ENCODE measurements around the gene YWHAG. TPM values are rescaled to one million over a fixed set of nuclear protein-coding genes. Genes with fewer than 3 reads are reported as not detected.
"Not testable (repeated sequence)": the region's sequence is repeated elsewhere in the genome, so short reads cannot be mapped to it uniquely, and the experiment has no call there.

The YWHAG gene
- total RNA-seq, 2 experiments from 2014 or later = 127 TPM

DNA sequence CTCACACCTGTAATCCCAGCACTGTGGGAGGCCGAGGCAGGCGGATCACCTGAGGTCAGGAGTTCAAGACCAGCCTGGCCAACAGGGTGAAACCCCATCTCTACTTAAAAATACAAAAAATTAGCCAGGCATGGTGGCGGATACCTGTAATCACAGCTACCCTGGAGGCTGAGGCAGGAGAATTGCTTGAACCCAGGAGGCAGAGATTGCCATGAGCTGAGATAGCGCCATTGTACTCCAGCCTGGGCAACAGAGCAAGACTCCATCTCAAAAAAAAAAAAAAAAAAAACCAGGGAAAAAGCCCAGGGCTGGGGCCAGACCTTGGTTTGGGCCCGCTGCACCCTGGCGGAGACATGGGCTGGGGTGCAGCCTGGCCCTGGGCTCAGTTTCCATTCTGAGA, 47.0 kb downstream of the YWHAG start:
- H3K36me3 Mint-ChIP-seq; H3K9me3 Mint-ChIP-seq; DNase-seq; intact Hi-C loops (cut with micrococcal nuclease); H3K27ac Mint-ChIP-seq; H3K4me3 Mint-ChIP-seq; H3K27me3 Mint-ChIP-seq; H3K4me1 Mint-ChIP-seq (ENCODE audit: low read depth): not testable (repeated sequence)
- ChIA-PET POLR2A (interaction anchor here (1.1 kb wide), 1 partner anchor 20 kb away, joined by 4 read pairs; no protein-coding TSS in a partner anchor), CTCF (interaction anchor here (0.6 to 11.5 kb wide), 5 partner anchors 20 to 1347 kb away, joined by 3 to 152 read pairs (median 5); no protein-coding TSS in a partner anchor)

DNA sequence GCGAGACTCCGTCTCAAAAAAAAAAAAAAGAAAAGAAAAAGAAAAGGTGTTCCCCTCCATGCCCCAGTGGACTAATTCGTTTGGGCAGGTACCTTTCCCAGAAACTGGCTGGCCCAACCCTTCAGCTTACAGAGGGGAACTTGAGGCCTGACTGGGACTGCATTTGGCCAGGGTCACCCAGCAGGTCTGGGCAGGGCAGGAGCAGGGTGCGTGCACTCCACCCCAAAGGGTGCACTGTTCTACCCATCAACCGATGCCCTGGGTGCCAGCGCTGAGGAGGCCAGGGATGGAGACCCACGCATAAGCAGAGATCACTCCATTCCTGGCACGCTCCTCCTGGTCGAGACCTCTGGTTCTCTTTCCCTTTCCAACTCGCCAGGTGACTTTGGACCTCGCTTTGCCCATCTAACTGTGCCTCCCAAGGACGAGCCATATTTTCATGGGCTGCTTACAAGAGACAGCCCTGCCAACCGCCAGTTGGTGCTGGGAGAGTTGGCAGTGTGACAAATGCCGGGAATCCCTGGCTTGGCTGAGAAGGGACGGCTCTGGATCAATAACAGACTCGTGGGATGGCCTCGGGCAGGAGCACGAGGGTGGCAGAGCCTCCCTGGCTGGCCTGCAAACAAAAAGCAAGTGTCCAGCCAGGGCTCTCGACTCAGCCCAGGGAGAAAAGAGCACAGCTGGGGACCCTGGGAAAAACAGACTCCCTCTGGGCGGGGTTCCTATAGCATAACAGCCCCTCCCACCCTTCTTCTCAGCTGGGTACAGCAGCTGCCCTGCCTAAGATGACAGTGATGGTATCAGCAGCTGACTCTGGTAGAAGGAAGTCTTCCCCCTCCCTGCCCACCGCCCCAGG, 48.5 kb downstream of the YWHAG start:
- H3K9me3 Mint-ChIP-seq = no peaks in the 10 kb centered on the region
- intact Hi-C loops (cut with micrococcal nuclease) = no loop called here
- no peak overlapping the region for H3K27ac Mint-ChIP-seq
- ChIA-PET POLR2A (no interaction called here), CTCF (interaction anchor here (1.3 to 11.5 kb wide), 3 partner anchors 8 to 133 kb away, joined by 4 to 152 read pairs (median 43); no protein-coding TSS in a partner anchor)
- H3K27me3 Mint-ChIP-seq = no peaks in the 10 kb centered on the region
- peaks cover 4% of the 10 kb centered on the region for H3K4me1 Mint-ChIP-seq (ENCODE audit: low read depth)
- no peak for DNase-seq
- no peaks in the 10 kb centered on the region for H3K36me3 Mint-ChIP-seq
- H3K4me3 Mint-ChIP-seq = no peak overlapping the region

- H3K27ac Mint-ChIP-seq; H3K9me3 Mint-ChIP-seq; POLR2A ChIA-PET; H3K4me1 Mint-ChIP-seq (ENCODE audit: low read depth); intact Hi-C loops (cut with micrococcal nuclease); H3K4me3 Mint-ChIP-seq; DNase-seq; H3K27me3 Mint-ChIP-seq; H3K36me3 Mint-ChIP-seq: not testable (repeated sequence)
- CTCF ChIA-PET = interaction anchor here (1.0 to 11.5 kb wide), 4 partner anchors 9 to 132 kb away, joined by 3 to 152 read pairs (median 24); no protein-coding TSS in a partner anchor
These were observed 49.3 kb downstream of the YWHAG start for GRCh38 chr7:76309341-76310101.

- H3K27ac Mint-ChIP-seq; H3K9me3 Mint-ChIP-seq; intact Hi-C loops (cut with micrococcal nuclease); DNase-seq; H3K4me3 Mint-ChIP-seq; H3K4me1 Mint-ChIP-seq (ENCODE audit: low read depth); POLR2A ChIA-PET; H3K36me3 Mint-ChIP-seq; H3K27me3 Mint-ChIP-seq: not testable (repeated sequence)
- CTCF ChIA-PET = interaction anchor here (0.6 to 11.5 kb wide), 5 partner anchors 9 to 256 kb away, joined by 3 to 152 read pairs (median 4); no protein-coding TSS in a partner anchor
These were observed 49.9 kb downstream of the YWHAG start for GRCh38 chr7:76308874-76309273.

DNA sequence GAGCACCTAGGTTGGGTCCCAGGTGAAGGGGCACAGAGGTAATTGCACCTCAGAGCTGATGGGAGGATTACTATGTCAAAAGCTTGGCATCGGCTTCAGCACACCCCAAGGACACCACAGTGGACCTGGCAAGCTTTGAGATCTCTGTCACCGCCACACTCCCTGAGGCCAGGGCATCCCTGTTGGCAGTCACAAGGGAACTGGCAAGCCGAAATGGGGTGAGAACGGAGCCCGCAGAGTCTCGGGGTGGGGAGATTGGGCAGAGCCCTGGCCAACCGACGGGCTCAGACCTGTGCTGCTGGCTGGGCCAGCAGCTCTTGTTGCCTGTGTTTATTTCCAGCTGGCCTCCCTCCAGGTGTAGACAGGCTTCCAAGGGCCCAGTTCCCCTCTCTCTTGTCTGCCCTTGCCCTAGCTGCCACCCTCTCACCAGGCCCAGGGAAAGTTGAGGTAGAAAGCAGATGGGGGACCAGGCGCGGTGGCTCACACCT, 53.9 kb downstream of the YWHAG start:
- H3K4me1 Mint-ChIP-seq (ENCODE audit: low read depth) = peaks cover 12% of the 10 kb centered on the region
- DNase-seq = no peak
- no peaks in the 10 kb centered on the region for H3K36me3 Mint-ChIP-seq
- intact Hi-C loops (cut with micrococcal nuclease) = no loop called here
- no peak overlapping the region for H3K27ac Mint-ChIP-seq
- ChIA-PET CTCF (interaction anchor here (1.0 to 2.8 kb wide), 4 partner anchors 9 to 127 kb away, joined by 4 to 10 read pairs (median 6); no protein-coding TSS in a partner anchor), POLR2A (no interaction called here)
- H3K9me3 Mint-ChIP-seq = no peaks in the 10 kb centered on the region
- H3K4me3 Mint-ChIP-seq = no peak overlapping the region
- peaks cover 3% of the 10 kb centered on the region for H3K27me3 Mint-ChIP-seq

- intact Hi-C loops (cut with micrococcal nuclease) = loop anchor here (1.0 kb wide), 2 partner anchors 11 to 15 kb away; no protein-coding TSS in a partner anchor
- peak; percentile 87 for DNase-seq
- CTCF ChIA-PET = interaction anchor here (0.6 to 2.8 kb wide), 6 partner anchors 9 to 424 kb away, joined by 3 to 12 read pairs (median 6); no protein-coding TSS in a partner anchor
- H3K4me3 Mint-ChIP-seq = peak overlapping the region; percentile 83
- peak overlapping the region; percentile 81 for H3K27ac Mint-ChIP-seq
- H3K36me3 Mint-ChIP-seq = no peaks in the 10 kb centered on the region
- H3K27me3 Mint-ChIP-seq = peaks cover 3% of the 10 kb centered on the region
- POLR2A ChIA-PET = interaction anchor here (1.0 to 1.7 kb wide), 3 partner anchors 12 to 55 kb away, joined by 3 to 7 read pairs (median 3); partner anchors contain the start of gene YWHAG
- peaks cover 12% of the 10 kb centered on the region for H3K4me1 Mint-ChIP-seq (ENCODE audit: low read depth)
- no peaks in the 10 kb centered on the region for H3K9me3 Mint-ChIP-seq
These were observed 55.3 kb downstream of the YWHAG start for GRCh38 chr7:76303202-76304147.

DNA sequence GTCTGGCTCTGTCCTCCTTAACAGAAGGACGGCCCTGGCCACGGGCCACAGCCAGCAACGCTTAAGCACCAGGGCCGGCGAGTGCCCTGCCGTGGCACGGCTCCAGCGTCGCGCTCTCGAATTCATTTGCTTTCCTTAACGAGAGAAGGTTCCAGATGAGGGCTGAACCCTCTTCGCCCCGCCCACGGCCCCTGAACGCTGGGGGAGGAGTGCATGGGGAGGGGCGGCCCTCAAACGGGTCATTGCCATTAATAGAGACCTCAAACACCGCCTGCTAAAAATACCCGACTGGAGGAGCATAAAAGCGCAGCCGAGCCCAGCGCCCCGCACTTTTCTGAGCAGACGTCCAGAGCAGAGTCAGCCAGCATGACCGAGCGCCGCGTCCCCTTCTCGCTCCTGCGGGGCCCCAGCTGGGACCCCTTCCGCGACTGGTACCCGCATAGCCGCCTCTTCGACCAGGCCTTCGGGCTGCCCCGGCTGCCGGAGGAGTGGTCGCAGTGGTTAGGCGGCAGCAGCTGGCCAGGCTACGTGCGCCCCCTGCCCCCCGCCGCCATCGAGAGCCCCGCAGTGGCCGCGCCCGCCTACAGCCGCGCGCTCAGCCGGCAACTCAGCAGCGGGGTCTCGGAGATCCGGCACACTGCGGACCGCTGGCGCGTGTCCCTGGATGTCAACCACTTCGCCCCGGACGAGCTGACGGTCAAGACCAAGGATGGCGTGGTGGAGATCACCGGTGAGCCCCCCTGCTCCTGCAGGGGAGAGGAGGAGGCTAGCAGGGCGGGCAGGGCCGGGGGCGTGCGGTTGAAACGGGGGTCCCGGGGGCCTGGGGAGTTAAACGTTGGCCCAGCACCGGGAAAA, 56.2 kb downstream of the YWHAG start, which contains the start of gene HSPB1:
Gene HSPB1, plus strand, starts transcription at position 327 of the 855 bp plus-strand sequence. Its CDS starts 40 bp downstream, at position 367.
- ChIA-PET POLR2A (interaction anchor here (1.0 to 1.7 kb wide), 3 partner anchors 11 to 56 kb away, joined by 3 to 7 read pairs (median 3); partner anchors contain the start of gene YWHAG), CTCF (interaction anchor here (0.6 to 2.8 kb wide), 8 partner anchors 8 to 423 kb away, joined by 3 to 12 read pairs (median 4); no protein-coding TSS in a partner anchor)
- Mint-ChIP-seq H3K36me3 (no peaks in the 10 kb centered on the region), H3K9me3 (no peaks in the 10 kb centered on the region), H3K4me1 (ENCODE audit: low read depth) (peaks cover 12% of the 10 kb centered on the region), H3K4me3 (peak within 1 kb of the TSS; percentile 83), H3K27me3 (peaks cover 3% of the 10 kb centered on the region), H3K27ac (peak within 1 kb of the TSS; percentile 81)
- peak; percentile 81 for DNase-seq
- intact Hi-C loops (cut with micrococcal nuclease) = loop anchor here (1.0 kb wide), 3 partner anchors 11 to 16 kb away; no protein-coding TSS in a partner anchor

DNA sequence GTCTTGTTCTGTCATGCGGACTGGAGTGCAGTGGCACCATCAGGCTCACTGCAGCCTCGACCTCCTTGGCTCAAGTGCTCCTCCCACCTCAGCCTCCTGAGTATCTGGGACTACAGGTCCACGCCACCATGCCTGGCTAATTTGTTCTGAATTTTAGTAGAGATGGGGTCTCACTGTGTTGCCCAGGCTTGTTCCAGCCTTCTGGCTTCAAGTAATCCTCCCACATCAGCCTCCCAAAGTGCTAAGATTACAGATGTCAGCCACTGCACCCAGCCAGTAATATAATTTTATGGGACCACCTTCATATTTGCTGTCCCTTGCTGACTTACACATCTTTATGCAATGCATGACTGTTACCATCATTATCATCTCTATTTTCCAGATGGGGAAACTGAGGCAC, 57.8 kb downstream of the YWHAG start:
- Mint-ChIP-seq H3K27ac (no peak overlapping the region), H3K4me1 (ENCODE audit: low read depth) (peaks cover 12% of the 10 kb centered on the region), H3K36me3 (no peaks in the 10 kb centered on the region), H3K27me3 (peaks cover 3% of the 10 kb centered on the region), H3K9me3 (no peaks in the 10 kb centered on the region), H3K4me3 (no peak overlapping the region)
- CTCF ChIA-PET = interaction anchor here (2.8 kb wide), 1 partner anchor 10 kb away, joined by 12 read pairs; no protein-coding TSS in a partner anchor
- POLR2A ChIA-PET = no interaction called here
- intact Hi-C loops (cut with micrococcal nuclease) = no loop called here
- DNase-seq = no peak

GRCh38 chr7:76300166-76300731, 58.5 kb downstream of the YWHAG start:
- Mint-ChIP-seq H3K4me1 (ENCODE audit: low read depth) (peaks cover 12% of the 10 kb centered on the region), H3K36me3 (no peaks in the 10 kb centered on the region), H3K4me3 (no peak overlapping the region), H3K27me3 (peaks cover 3% of the 10 kb centered on the region), H3K9me3 (no peaks in the 10 kb centered on the region), H3K27ac (no peak overlapping the region)
- no peak for DNase-seq
- POLR2A ChIA-PET = no interaction called here
- CTCF ChIA-PET = interaction anchor here (1.0 kb wide), 1 partner anchor 13 kb away, joined by 3 read pairs; no protein-coding TSS in a partner anchor
- intact Hi-C loops (cut with micrococcal nuclease) = no loop called here
